ENCODE results near the gene KLRD1. TPM values are rescaled to one million over a fixed set of nuclear protein-coding genes. Genes with fewer than 3 reads are reported as not detected.
"Not testable (repeated sequence)": the region's sequence is repeated elsewhere in the genome, so short reads cannot be mapped to it uniquely, and the experiment has no call there.

KLRD1 gene
- total RNA-seq, 1 experiment from 2014 or later = 0.08 TPM

GRCh38 chr12:10304161-10304574, 3.5 kb upstream of the KLRD1 start:
- Histone ChIP-seq H3K9me3 (replicated peaks) (no peaks in the 10 kb centered on the region), H3K4me3 (no peak overlapping the region), H3K27ac (peak overlapping the region; percentile 38), H3K27me3 (replicated peaks) (no peaks in the 10 kb centered on the region), H3K4me1 (replicated peaks) (peaks cover 43% of the 10 kb centered on the region), H3K36me3 (no peaks in the 10 kb centered on the region)
- peak; percentile 78 to 95 for DNase-seq (ENCODE audit: low read depth in 1 of 2, low spot score in 2 of 2)

- Histone ChIP-seq H3K9me3 (replicated peaks) (no peaks in the 10 kb centered on the region), H3K36me3 (no peaks in the 10 kb centered on the region), H3K4me3 (no peak overlapping the region), H3K27me3 (replicated peaks) (no peaks in the 10 kb centered on the region), H3K4me1 (replicated peaks) (peaks cover 36% of the 10 kb centered on the region), H3K27ac (no peak overlapping the region)
- no peak for DNase-seq (ENCODE audit: low read depth in 1 of 2, low spot score in 2 of 2)
Measured at GRCh38 chr12:10305411-10305810, 2.3 kb upstream of the KLRD1 start.

GRCh38 chr12:10310926-10311720, 3.5 kb downstream of the KLRD1 start:
- Histone ChIP-seq H3K27ac (no peak overlapping the region), H3K4me1 (replicated peaks) (no peaks in the 10 kb centered on the region), H3K36me3 (no peaks in the 10 kb centered on the region), H3K27me3 (replicated peaks) (0 out of 2 replicates have a peak, but pooled peaks cover 2% of the 10 kb centered on the region), H3K9me3 (replicated peaks) (no peaks in the 10 kb centered on the region), H3K4me3 (no peak overlapping the region)
- no peak for DNase-seq (ENCODE audit: low read depth in 1 of 2, low spot score in 2 of 2)

- no peaks in the 10 kb centered on the region for H3K36me3 ChIP-seq
- no peaks in the 10 kb centered on the region for H3K9me3 ChIP-seq (replicated peaks)
- no peaks in the 10 kb centered on the region for H3K27me3 ChIP-seq (replicated peaks)
- no peak for DNase-seq (ENCODE audit: low read depth in 1 of 2, low spot score in 2 of 2)
- no peak overlapping the region for H3K27ac ChIP-seq
- H3K4me1 ChIP-seq (replicated peaks) = no peaks in the 10 kb centered on the region
- no peak overlapping the region for H3K4me3 ChIP-seq
Measured at GRCh38 chr12:10319388-10319787, 11.7 kb downstream of the KLRD1 start.

DNA sequence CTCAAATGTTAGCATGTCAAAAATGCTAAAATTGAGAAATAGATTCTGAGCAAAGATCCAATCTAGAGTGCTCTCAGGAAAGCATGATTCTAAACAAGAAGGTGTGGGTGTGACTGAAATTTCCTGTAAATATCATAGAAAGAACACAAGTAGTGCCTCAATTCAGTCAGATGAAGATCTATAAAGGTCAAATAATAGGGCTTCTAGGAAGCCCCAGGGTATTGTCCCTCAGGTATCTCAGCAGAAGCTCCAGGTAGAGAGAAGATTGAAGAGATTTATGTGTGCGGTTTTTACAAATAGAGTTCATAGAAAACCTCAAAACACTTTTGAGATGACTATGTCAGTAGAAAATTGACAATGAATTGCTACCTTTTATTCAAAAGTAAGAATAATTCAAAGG, 13.0 kb downstream of the KLRD1 start:
- no peaks in the 10 kb centered on the region for H3K4me1 ChIP-seq (replicated peaks)
- DNase-seq (ENCODE audit: low read depth in 1 of 2, low spot score in 2 of 2) = no peak
- H3K36me3 ChIP-seq = no peaks in the 10 kb centered on the region
- H3K4me3 ChIP-seq = no peak overlapping the region
- no peaks in the 10 kb centered on the region for H3K27me3 ChIP-seq (replicated peaks)
- H3K27ac ChIP-seq = no peak overlapping the region
- H3K9me3 ChIP-seq (replicated peaks) = no peaks in the 10 kb centered on the region

GRCh38 chr12:10328691-10329090, 21.0 kb downstream of the KLRD1 start:
- H3K27me3 ChIP-seq (replicated peaks); DNase-seq (ENCODE audit: low read depth in 1 of 2, low spot score in 2 of 2); H3K4me1 ChIP-seq (replicated peaks); H3K27ac ChIP-seq; H3K9me3 ChIP-seq (replicated peaks); H3K4me3 ChIP-seq; H3K36me3 ChIP-seq: not testable (repeated sequence)

DNA sequence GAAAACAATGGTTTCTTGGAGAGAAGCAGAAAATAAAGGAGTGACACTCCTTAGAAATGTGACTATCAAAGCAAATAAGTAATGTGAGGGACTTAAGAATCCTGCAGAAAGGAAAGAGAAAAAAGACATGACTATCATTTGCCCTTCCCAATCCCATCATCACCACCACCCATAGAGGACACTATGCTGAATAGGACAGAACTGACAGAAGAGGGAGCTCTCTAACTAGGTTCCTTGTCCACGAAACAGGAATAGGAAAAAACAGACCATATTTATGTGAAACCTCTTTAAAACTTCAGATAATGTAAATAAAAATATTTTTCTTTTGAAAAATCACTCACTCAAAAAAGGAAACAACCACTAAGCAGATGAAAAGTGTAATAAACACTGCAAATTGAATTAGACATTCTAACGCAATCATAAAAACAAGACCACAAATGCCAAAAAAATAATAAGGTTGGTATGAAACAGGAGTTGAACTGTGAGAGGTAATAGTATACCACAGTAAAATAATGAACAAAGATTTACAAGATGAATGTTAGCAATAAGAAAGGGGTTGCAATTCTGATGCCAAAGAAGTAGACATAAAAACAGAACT, 24.1 kb downstream of the KLRD1 start:
- H3K27me3 ChIP-seq (replicated peaks) = no peaks in the 10 kb centered on the region; the same call in 1 of the 2 replicates

GRCh38 chr12:10336196-10336595, 28.5 kb downstream of the KLRD1 start:
- H3K27ac ChIP-seq; H3K4me3 ChIP-seq; H3K9me3 ChIP-seq (replicated peaks); DNase-seq (ENCODE audit: low read depth in 1 of 2, low spot score in 2 of 2); H3K36me3 ChIP-seq; H3K27me3 ChIP-seq (replicated peaks): not testable (repeated sequence)
- H3K4me1 ChIP-seq (replicated peaks) = peaks cover 25% of the 10 kb centered on the region

More for the DNA sequence above, 24.1 kb downstream of the KLRD1 start:
- H3K27ac ChIP-seq = no peak overlapping the region
- peak in 1 of 2 experiments; percentile 52 for DNase-seq (ENCODE audit: low read depth in 1 of 2, low spot score in 2 of 2)
- H3K4me1 ChIP-seq (replicated peaks) = no peaks in the 10 kb centered on the region
- no peak overlapping the region for H3K4me3 ChIP-seq
- H3K9me3 ChIP-seq (replicated peaks) = no peaks in the 10 kb centered on the region
- H3K36me3 ChIP-seq = no peaks in the 10 kb centered on the region

DNA sequence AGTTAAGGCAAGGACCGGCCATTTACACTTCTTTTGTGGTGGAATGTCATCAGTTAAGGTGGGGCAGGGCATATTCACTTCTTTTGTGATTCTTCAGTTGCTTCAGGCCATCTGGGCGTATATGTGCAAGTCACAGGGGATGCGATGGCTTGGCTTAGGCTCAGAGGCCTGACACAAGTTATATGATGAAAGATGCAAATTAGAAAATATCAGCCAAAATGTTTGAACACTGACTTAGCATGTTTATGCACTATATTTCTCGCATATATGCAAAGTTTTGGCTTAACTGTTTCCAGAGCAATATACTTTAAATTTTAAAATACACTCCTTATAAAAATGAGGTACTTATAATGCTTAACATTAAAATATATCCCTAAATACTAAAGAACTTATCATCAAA, 30.8 kb downstream of the KLRD1 start:
- H3K4me1 ChIP-seq (replicated peaks) = peaks cover 35% of the 10 kb centered on the region
- not testable (repeated sequence) for H3K4me3 ChIP-seq; H3K27ac ChIP-seq; H3K36me3 ChIP-seq; H3K27me3 ChIP-seq (replicated peaks); H3K9me3 ChIP-seq (replicated peaks); DNase-seq (ENCODE audit: low read depth in 1 of 2, low spot score in 2 of 2)

DNA sequence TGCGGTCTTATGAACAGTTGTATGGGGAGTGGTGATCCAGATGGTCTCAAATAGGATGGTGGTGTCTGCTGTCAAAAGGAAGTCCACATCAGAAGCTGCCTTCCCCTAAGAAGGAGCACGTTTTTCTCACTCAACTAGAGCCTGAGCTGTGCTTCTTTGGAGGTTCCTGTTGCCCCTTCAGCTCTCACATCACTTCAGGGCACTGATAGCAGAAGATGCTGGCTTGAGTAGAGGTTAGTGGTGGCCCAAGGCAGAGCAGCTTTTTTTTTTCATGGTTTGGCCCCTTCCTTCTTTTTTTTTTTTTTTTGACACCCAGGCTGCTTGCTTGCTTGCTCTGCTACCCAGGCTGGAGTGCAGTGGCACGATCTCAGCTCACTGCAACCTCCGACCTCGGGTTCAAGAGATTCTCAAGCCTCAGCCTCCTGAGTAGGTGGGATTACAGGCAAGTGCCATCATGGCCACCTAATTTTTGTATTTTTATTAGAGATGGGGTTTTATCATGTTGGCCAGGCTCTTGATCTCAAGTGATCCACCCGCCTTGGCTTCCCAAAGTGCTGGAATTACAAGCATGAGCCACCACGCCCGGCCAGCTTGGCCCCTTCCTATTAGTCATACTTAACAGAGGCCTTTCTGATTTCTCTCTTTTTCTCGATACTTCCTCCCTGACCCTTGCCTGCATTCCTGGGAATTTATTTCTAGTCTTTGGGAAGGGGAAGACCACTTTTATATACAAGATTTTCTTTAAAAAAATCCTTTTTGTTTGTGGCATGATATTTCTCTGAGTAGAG, 31.6 kb downstream of the KLRD1 start:
- Histone ChIP-seq H3K9me3 (replicated peaks) (no peaks in the 10 kb centered on the region), H3K4me1 (replicated peaks) (peaks cover 35% of the 10 kb centered on the region), H3K27me3 (replicated peaks) (no peaks in the 10 kb centered on the region), H3K36me3 (no peaks in the 10 kb centered on the region), H3K27ac (peak overlapping the region; percentile 58), H3K4me3 (no peak overlapping the region)
- DNase-seq (ENCODE audit: low read depth in 1 of 2, low spot score in 2 of 2) = peak; percentile 47 to 66

DNA sequence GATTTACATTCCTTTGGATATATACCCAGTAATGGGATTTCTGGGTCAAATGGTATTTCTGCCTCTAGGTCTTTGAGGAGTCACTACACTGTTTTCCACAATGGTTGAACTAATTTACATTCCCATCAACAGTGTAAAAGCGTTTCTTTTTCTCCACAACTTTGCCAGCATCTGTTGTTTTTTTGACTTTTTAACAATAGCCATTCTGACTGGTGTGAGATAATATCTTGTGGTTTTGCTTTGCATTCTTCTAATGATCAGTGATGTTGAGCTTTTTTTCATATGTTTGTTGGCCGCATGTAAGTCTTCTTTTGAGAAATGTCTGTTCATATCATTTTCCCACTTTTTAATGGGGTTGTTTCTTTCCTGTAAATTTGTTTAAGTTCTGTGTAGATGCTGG, 33.3 kb downstream of the KLRD1 start:
- DNase-seq (ENCODE audit: low read depth in 1 of 2, low spot score in 2 of 2) = peak in 1 of 2 experiments; percentile 16

GRCh38 chr12:10341892-10342509, 34.3 kb downstream of the KLRD1 start:
- Histone ChIP-seq H3K36me3 (no peaks in the 10 kb centered on the region), H3K4me3 (no peak overlapping the region), H3K9me3 (replicated peaks) (no peaks in the 10 kb centered on the region), H3K27me3 (replicated peaks) (no peaks in the 10 kb centered on the region), H3K4me1 (replicated peaks) (peaks cover 35% of the 10 kb centered on the region), H3K27ac (no peak overlapping the region)
- peak in 1 of 2 experiments; percentile 25 for DNase-seq (ENCODE audit: low read depth in 1 of 2, low spot score in 2 of 2)

More for the DNA sequence above, 33.3 kb downstream of the KLRD1 start:
- peak overlapping the region; percentile 29 for H3K27ac ChIP-seq
- H3K27me3 ChIP-seq (replicated peaks); H3K36me3 ChIP-seq; H3K4me3 ChIP-seq; H3K9me3 ChIP-seq (replicated peaks): not testable (repeated sequence)
- peaks cover 35% of the 10 kb centered on the region for H3K4me1 ChIP-seq (replicated peaks)

DNA sequence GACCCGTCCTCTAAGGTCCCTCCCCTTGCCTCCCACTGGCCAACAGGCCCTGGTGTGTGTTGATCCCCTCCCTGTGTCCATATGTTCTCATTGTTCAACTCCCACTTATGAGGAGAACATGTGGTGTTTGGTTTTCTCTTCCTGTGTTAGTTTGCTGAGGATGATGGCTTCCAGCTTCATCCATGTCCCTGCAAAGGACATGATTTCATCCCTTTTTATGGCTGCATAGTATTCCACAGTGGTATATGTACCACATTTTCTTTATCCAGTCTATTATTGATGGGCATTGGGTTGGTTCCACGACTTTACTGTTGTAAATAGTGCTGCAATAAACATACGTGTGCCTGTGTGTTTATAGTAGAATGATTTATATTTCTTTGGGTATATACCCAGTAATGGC, 43.8 kb downstream of the KLRD1 start:
- not testable (repeated sequence) for H3K27me3 ChIP-seq (replicated peaks); H3K9me3 ChIP-seq (replicated peaks); DNase-seq (ENCODE audit: low read depth in 1 of 2, low spot score in 2 of 2); H3K36me3 ChIP-seq; H3K27ac ChIP-seq; H3K4me3 ChIP-seq
- H3K4me1 ChIP-seq (replicated peaks) = peaks cover 11% of the 10 kb centered on the region
